Activated T-cell treated with anti-CD3 and anti-CD28 coated beads for 1 hour (primary cell): ENCODE results near the gene SIRPG.
"Not testable (repeated sequence)": the region's sequence is repeated elsewhere in the genome, so short reads cannot be mapped to it uniquely, and the experiment has no call there.

Experiments
- DNase-seq: peaks from one replicate; pipeline ENCODE4 v3.0.0-alpha.2; 2020; ENCODE audit warnings: low read depth

Gene SIRPG

DNA sequence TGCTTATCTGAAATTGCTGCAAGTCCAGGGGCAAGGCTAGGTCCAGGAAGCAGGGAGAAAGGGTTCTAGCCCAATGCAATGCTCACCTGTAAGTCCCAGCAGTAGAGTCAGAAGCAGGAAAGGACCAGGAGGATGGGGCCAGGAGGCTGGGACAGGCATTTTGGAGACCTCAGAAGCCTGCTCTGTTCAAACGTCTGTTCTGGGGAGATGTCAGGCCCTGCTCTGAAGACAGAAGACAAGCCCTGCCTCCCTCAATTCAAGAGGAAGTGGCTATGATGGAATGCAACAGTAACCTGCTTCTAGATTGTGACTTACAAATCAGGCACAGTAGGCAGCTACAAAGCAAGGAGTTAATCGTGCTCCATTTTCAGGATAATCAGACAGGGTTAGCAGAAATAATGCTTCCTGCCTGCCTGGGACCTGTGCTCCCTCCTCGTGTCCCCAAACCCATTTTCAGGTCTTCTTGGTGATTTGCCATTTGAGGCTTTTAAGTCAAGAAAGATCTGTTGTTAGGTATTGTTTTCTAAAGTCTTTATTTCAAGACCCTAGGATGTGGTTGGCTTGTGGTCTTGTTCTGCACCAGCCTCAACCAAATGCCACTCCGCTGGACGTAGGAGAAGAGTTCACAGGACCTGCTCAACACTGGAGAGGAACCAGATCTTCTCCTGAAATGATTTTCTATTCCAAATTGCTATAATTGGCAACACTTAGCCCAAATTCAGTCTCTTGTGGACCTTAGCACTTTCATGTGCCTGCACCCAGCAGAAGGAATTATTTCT is at the start of gene SIRPG:
TSS of gene SIRPG (minus strand) at position 224 of the 779 bp plus-strand sequence. CDS start at position 159, 65 bp downstream.
- DNase-seq = no peak

DNA sequence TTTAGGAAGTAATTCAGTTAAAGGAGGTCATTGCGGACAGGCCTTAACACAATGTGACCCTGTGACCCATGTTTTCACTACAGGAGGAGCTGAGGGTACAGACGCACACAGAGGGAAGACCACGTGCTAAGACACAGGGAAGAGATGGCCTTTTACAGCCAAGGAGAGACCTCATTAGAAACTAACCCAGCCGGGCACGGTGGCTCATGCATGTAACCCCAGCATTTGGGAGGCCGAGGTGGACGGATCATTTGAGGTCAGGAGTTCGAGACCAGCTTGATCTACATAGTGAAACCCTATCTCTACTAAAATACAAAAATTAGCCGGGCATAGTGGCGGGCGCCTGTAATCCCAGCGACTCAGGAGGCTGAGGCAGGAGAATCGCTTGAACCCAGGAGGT is 49.3 kb upstream of the SIRPG start:
- not testable (repeated sequence) for DNase-seq

DNA sequence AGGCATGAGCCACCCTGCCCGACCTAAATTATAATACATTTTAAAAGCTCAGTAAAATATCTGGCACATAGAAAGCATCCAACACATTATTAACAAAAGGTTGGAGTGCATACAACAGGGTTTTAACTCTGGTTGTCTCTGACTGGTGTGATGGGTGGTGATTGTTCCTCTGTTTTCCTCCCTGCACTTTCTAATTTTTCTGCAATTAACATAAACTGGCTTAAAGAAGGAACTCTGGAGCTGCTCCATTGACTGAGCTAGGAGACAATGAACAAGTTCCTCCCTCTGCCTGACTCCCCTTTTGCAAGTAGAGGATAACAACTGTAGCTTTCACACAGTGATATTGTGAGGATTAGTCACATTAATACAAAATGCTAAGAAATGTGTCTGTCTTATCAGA is 48.5 kb upstream of the SIRPG start:
- no peak for DNase-seq

DNA sequence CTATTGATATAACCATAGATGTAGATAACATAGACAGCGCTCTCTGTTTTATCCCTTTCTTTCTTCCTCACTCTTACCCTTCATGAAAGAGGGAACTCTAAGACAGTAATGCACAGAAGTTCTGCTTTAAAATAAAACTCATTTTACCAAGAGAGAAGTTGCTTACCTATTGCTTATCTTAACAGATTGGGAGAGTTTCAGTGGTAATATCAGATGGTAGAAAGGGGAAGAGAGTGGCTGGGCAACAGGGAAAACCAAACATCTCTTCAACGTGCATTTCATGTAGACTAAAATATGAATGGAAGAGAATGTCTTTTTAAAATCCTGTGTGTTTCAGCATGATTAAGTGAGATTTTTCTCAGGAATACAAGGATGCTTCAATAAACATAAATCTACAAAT is 45.3 kb upstream of the SIRPG start:
- DNase-seq = no peak

DNA sequence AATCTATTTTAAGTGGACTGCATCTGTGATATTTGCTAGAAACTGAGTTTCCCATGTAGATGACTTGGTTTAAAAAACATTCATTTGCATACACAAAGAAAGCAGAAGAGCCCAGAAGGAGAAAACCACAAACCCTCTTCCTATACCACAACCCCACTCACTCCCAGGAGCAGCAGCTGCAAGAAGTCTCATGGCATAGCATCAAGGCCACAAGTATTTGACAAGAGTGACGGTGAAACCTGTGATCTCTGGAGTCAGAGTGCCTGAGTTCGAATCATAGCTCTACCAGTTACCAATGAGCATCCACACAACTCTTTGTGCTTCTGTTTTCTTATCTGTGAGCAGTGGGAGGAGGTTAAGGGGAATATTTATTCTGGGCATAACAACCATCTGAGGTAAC is 44.7 kb upstream of the SIRPG start:
- no peak for DNase-seq

DNA sequence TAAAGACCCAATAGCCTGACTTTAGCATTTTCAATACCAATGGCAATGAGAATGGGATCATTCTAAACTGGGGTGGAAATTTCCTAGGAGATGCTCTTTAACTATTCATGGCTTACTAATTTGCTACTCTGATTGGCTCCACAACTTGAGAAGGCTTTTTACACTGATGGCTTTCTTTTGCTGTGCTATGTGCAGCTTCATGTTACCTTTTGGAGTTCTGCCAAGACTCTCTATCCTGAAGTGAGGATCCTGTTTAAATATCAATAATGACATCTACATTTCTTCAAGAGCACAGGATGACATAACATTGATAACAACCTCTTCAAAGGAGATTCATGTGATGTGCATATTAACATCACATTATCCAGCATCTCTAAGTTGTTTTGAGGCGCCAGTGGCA is 43.4 kb upstream of the SIRPG start:
- DNase-seq = no peak

DNA sequence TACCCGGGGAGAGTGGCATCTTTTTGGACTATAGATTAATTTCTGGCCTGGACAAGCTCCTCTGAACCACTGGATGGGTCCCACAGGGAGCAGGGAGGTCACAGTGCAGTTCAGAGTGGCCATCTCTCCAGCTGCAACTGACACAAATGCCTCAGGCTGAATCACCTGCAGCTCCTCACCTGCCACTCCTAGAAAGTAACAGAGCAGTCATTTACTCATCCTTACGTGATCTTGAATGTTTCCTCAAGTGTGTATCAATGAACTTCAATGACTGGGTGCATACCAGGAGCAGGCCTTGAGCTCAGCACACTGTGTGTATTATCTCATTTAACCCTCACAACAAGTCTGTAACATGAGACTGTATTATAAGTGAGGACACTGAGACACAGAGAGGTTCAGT is 40.0 kb upstream of the SIRPG start:
- no peak for DNase-seq

DNA sequence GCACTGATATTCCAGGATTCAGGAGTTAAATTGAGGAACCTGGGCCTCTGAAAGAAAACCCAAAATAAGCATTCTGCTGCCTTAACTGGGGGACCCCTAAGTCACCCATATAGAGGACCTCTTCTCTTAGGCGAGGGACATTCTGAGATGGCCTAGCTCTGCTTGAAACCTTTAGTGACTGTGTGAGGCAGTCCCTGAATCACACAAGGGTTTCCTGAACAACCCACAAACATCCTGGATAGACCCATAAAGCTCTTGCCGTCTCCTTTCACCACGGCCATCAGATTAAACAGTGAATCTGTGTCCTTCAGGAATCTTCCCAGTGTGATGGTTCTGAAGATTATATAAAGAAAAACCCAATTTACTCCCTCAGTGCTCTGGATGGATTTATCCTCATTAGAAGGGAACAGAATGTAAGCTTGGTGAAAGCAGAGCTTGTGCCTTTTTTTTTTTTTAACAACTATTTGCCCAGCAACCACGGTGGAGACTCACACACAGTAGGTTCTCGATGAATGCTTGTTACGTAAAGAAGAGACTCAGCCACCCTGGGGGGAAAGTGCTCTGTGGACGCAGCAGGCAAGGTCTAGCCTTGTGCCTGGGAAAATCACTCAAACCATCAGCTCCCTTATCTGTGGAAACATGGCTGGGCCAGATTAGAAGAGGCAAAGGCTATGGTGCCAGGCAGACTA is 39.1 kb upstream of the SIRPG start:
- DNase-seq = no peak

DNA sequence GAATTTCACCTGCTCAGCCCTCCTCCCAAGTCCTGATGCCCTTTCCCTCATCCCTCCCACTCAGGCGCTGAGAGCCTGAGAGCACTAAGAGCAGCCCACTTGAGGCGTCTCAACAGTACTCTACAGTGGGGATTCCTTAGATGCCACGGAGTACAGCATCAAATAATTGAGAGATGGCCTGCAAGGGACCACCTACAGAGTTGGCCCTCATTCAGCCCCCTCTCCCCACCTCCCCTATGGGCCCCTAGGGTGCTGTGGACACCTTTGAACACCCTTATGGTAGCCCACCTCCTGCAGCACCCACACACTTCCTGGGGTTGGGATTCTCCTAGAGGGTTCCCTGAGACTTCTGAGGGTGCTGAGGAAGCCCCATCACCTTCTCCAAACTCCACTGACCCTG is 37.1 kb upstream of the SIRPG start:
- no peak for DNase-seq

DNA sequence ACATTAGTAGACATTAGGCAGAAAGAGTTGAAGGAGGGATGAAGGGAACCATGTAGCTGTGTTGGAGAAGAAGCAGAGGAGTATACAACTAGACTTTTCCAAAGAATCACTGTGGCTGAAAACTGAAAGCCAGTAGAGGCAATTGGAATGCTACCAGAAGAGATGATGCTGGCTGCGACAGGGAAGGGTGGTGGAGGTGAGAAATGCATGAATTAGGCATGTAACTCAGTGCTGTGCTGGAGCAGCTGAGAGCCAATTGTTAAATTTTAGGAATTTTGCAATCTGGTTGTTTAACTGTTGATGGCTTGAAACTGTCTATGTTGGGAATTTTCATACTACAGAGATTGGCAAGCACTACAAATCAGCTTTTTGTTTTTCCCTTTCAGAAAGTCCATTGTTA is 35.8 kb upstream of the SIRPG start:
- DNase-seq = no peak

DNA sequence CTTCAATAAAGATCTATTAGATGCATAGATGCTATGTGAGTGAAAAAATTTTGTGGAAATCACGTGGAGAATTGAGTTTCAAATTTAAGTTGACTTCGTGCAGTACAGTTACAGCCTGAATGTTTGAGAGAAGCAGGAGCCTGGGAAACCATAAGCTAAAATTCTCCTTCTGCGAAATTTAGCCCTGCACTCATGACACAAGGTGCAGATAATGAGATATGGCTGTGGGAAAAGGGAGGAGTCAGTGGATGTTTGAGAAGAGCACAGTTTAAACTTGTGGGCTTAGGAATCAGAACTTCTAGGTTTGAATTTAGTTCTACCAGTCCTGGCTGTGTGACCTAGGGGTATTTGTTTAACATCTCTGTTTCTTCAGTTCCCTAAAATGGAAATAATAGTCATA is 32.1 kb upstream of the SIRPG start:
- no peak for DNase-seq

DNA sequence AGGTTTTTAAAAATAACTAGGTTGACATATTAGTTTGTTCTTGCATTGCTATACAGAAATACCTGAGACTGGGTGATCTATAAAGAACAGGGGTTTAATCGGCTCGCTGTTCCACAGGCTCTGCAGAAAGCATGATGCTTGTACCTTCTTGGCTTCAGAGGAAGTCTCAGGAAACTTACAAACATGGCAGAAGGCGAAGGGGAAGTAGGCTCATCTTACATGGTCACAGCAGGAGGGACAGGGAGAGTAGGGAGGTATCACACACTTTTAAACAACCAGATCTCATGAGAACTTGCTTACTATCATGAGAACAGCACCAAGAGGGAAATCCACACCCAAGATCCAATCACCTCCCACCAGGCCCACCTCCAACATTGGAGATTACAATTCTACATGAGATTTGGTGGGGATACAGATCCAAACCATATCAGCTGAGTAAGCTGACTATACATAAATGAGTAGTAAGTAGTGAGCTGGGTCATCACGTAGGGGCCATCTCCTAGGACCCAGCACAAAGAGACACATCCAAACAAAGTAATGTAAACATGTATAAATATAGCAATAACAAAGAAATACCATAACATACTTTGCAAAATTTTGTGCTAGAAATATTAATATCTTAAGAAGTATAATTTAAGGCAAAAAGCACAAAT is 31.4 kb upstream of the SIRPG start:
- no peak for DNase-seq

DNA sequence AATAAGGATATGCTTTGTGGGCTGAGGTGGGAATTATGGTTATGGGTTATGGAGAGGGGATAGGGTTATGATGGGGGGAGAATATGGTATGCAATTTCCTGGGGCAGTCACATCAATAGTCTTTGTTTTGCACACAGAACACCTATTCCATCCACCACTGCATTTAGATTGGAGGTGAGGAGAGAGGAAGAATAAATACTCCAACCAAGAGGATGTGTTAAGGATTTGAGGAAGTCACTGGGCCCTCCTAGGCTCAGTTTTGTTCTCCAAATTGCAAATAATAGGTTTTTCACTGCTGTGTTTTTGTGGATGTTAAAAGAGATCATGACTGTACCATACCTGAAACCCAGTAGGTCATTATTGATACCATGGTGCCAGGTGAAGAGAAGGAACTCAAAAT is 29.5 kb upstream of the SIRPG start:
- DNase-seq = no peak

DNA sequence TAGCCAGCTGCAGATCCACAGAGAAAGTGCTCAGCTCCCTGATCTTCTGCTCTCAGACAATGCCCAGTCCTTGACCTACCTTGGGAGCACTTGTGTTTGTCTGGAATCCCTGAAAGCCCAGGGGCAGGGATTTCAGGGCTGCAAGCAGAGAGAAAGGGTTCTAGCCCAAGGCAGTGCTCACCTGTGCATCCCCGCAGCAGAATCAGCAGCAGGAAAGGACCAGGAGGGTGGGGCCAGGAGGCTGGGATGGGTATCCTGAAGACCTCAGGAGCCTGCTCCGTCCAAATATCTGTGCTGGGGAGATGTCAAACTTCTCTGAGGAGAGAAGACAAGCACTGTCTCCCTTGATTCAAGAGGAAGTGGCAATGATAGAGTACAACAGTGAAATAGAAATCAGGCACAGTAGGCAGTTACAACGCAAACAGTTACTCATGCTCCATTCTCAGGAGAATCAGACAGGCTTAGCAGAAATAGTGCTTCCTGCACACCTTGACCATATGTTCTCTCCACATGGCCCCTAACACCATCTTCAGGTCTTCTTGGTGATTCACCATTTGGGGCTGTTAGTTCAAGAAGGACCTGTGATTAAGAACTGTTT is 28.7 kb upstream of the SIRPG start:
- DNase-seq = no peak

DNA sequence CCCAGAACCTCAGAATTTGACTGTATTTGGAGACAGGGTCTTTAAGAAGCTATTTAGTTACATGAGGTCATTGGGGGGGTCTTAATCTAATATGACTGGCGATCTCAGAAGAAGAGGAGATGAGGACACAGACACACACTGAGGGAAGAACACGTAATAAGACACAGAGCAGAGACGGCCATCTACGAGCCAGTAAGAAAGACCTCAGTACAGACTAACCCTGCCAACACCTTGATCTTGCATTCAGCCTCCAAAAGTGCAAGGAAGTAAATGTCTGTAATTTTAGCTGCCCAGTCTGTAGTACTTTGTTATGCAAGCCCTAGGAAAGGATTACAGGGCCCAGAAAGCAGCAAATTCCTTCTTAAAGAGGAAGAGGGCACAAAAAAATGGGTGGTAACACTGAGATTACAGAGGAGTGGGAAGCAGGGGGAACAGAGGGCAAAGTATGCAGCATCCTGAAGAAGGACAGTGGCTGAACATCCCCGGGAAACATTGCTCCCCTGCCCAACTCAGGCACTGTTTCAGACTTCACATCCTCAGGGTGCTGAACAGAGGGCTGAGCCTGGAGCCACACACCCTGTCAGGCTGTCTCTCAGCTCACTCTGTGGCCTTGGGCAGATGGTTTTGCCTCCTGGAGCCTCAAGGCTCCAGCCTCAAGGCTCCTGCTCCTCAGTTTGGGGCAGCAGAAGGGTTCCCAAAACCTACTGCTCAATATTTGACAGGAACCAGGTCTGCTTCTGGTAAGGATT is 27.9 kb upstream of the SIRPG start:
- DNase-seq = no peak

DNA sequence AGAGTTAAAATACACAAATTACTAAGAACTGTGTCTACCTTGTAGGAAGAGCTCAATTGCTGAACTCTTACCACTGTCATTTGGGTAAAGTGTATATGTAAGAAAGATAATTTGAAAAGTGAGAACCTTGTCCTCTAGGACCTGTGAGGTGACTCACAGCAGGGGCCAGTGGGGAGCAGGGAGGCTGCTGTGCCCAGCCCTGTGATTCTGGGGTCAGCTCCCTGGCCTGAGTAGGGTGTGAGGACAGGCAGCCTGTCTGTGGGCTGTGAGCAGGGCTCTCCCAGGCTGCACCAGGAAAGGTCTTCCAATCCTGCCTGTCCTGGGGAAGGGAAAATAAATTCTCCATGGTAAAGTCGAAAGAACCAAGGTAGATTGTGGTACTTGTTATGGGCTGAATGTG is 27.3 kb upstream of the SIRPG start:
- DNase-seq = no peak

DNA sequence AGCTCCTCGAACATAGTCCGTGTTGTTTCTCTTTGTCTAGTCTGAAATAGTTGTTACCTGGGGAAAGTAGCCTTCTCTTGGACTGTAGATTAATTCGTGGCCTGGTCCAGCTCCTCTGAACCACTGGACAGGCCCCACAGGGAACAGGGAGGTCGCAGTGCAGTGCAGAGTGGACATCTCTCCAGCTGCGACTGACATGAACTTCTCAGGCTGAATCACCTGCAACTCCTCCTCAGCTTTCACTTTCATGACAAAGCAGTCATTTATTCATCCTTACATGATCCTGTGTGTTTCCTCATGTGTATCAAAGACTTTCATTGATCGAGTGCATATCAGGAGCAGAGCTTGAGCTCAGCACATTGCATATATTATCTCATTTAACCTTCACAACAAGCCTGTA is 19.1 kb upstream of the SIRPG start:
- no peak for DNase-seq

DNA sequence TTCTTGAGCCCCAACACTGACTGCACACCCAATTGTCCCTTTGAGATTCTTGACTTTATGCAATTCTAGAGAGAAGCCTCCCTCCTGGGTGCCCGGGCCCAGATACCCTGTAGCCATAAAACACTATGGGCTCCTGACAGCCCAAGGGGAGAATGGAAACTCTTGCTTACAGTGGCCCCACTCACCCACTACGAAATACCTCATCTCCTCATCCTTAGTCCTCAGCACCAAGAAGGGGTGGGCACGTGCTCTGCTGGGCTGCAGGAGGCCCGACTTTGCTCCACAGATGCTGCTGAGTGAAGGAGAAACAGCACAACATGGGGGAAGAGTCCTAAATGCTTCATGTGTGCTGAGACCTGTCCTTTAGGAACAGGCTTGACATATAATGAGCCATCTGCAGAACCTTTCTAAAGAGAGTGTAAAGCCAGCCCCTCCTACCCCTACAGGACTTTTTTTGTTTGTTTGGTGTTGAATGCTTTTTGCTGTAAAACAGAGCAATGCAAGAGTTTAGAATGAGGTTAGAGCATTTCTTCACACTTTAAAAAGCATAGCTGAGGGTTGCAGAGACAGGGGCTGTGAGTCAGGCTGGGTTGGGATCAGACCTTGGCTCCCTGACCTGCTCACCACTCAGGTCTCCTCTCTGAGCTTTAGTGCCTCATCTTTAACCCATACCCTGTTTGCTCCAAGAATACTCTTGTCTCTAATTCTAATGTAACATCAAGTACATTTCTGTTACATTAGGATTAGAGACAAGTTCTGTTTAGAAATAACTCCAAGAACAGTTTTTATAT is 17.6 kb upstream of the SIRPG start:
- no peak for DNase-seq

DNA sequence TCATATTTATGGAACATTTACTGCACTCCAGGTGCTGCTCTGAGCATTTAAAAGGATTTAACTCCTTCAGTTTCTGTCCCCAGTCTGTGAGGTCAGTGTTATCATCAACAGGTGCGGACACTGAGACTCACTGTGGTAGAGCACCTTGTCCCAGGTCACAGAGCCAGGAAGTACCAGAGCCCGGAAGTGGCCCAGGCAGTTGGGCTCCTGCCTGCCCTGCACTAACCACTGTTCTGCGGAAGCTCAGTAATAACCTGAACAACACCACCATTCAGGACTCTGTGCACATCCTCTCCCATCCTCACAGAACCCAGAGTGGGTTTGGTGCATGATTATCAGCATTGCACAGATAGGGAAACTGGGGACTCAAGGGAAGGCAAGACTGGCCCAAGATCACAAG is 16.8 kb upstream of the SIRPG start:
- peak; percentile 29 for DNase-seq

DNA sequence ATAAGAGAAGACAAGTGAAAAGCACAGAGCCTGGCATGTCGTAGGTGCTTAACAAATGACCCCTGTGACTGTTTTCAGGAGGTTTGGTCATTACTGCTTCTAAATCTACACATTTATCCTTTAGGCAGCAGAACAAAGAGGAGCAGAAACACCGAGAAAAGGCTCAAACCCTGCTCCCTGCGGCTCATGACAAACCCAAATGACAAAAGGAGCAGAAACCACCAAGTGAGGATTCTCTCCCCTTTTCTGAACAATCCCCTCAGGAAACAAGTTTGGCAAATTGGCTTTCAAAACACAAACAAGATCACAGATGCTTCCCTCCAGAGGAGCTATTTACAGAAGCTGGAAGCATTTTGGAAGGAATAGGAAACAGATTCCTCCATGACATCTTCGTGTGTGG is 15.8 kb upstream of the SIRPG start:
- DNase-seq = no peak

DNA sequence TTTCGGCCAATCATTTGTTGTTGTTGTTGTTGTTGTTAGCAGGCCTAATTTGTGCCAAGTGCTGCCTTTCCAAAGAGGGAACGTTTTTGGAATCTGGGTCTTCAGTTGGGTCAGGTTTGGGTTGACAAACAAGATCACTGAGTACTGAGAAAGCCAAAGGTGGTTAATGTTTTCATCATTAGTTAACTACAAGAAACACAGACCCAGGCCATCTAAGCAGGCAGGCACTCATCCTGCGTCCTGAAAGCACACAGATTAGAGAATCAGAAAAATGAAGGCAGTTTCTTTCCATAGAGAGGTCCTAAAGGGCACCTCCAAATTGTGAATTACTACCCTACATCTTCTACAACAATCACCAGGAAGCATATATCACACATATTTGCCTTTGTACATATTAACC is 15.1 kb upstream of the SIRPG start:
- DNase-seq = no peak
